ENCODE results near the gene GPR139. TPM values are rescaled to one million over a fixed set of nuclear protein-coding genes. Genes with fewer than 3 reads are reported as not detected.

GPR139 gene
- total RNA-seq, 1 experiment from 2014 or later, result 0.22 TPM

GRCh38 chr16:20042848-20043247, 30.8 kb downstream of the GPR139 start:
- no peak overlapping the region for H3T11ph ChIP-seq (ENCODE audit: low read length)
- no peak overlapping the region for H3K56ac ChIP-seq (ENCODE audit: insufficient read length, low read depth, low read length)
- peaks cover 5% of the 10 kb centered on the region for H3K27me3 Mint-ChIP-seq (ENCODE audit: low read depth)
- no peak overlapping the region for H2BK15ac ChIP-seq (ENCODE audit: low read depth, low read length)
- no peak overlapping the region for H2BK20ac ChIP-seq (ENCODE audit: low read depth, low read length, poor library complexity, severe bottlenecking)
- H3K9ac ChIP-seq (ENCODE audit: extremely low read depth, insufficient read length, low read length), result no peak overlapping the region
- H4K91ac ChIP-seq (ENCODE audit: insufficient read length, low read depth, low read length), result no peak overlapping the region
- no peak overlapping the region for H3K4ac ChIP-seq (ENCODE audit: low read depth, low read length)
- no peak overlapping the region for H2BK120ac ChIP-seq (ENCODE audit: low read depth, low read length, poor library complexity, severe bottlenecking)
- H3K4me1 ChIP-seq (ENCODE audit: insufficient read depth, low read length), result peaks cover 7% of the 10 kb centered on the region; the same call in 1 of the 2 replicates
- no peaks in the 10 kb centered on the region for H3K27me3 ChIP-seq (ENCODE audit: insufficient read depth, low read length)
- H3K79me1 ChIP-seq (ENCODE audit: insufficient read depth, low read depth, low read length, poor library complexity, severe bottlenecking), result no peaks in the 10 kb centered on the region
- no peak overlapping the region for H3K4me3 Mint-ChIP-seq
- H3K9me3 ChIP-seq (ENCODE audit: control insufficient read depth, low read depth, low read length), result no peaks in the 10 kb centered on the region
- no peak overlapping the region for H3K23ac ChIP-seq (ENCODE audit: insufficient read length, low read depth, low read length)
- no peak overlapping the region for H2BK5ac ChIP-seq (ENCODE audit: insufficient read length, low read length)
- H3K23me2 ChIP-seq (ENCODE audit: insufficient read length, low read depth, low read length, poor library complexity, severe bottlenecking), result no peaks in the 10 kb centered on the region
- no peaks in the 10 kb centered on the region for H3K79me2 ChIP-seq (ENCODE audit: insufficient read depth, low read length)
- no peak overlapping the region for H3K4me2 ChIP-seq (ENCODE audit: insufficient read depth, insufficient read length, low read length)
- H3K36me3 Mint-ChIP-seq (ENCODE audit: insufficient read depth in 1 of 3, low read depth in 3 of 3), result no peaks in the 10 kb centered on the region
- H4K8ac ChIP-seq (replicated peaks; ENCODE audit: insufficient read length, low read depth, low read length), result no peak overlapping the region
- H3K27ac Mint-ChIP-seq, result no peak overlapping the region
- H3K18ac ChIP-seq (ENCODE audit: insufficient read length, low read depth, low read length), result no peak overlapping the region
- no peak overlapping the region for H2AFZ ChIP-seq (ENCODE audit: low read length)
- no peak overlapping the region for H2BK12ac ChIP-seq (ENCODE audit: insufficient read length, low read depth, low read length)
- no peak overlapping the region for H2AK5ac ChIP-seq (ENCODE audit: insufficient read length, low read length)
- WGBS (ENCODE audit: extremely low coverage, insufficient read length, low lambda C conversion rate), result no CpG with 5 or more reads among the region's 2 CpGs
- no peak overlapping the region for H3K14ac ChIP-seq (ENCODE audit: insufficient read depth, low read length)
- H3K9me3 Mint-ChIP-seq, result no peaks in the 10 kb centered on the region
- H4K20me1 ChIP-seq (ENCODE audit: control insufficient read depth, insufficient read depth, insufficient read length), result no peaks in the 10 kb centered on the region
- DNase-seq, result no peak
- peaks cover 16 to 27% of the 10 kb centered on the region in 2 experiments for H3K4me1 Mint-ChIP-seq
- no peak for TF ChIP-seq CTCF (conservative IDR thresholded peaks at IDR 0.05)
- H3K27ac ChIP-seq (ENCODE audit: insufficient read length, low read depth, low read length), result no peak overlapping the region
- no peak overlapping the region for H4K5ac ChIP-seq (ENCODE audit: insufficient read length, low read depth, low read length)

Data from H9 (cell line).